Measurements from ENCODE around the gene GAS6. TPM values are rescaled to one million over a fixed set of nuclear protein-coding genes. Genes with fewer than 3 reads are reported as not detected.
"Not testable (repeated sequence)": the region's sequence is repeated elsewhere in the genome, so short reads cannot be mapped to it uniquely, and the experiment has no call there.

Gene GAS6
- total RNA-seq (2014; rRNA removed; shearing (Covaris generic)) (998 and 1,035 TPM in 2 replicates), polyA plus RNA-seq (2016; fragmentation: Nextera tagmentation; extraction: Ambion mirVana) (822 and 865 TPM in 2 replicates)

- peak within 1 kb of the TSS; percentile 61 for H2AFZ ChIP-seq
- peak within 1 kb of the TSS; percentile 83 for H3K9ac ChIP-seq
- H3K9me3 ChIP-seq (ENCODE audit: low read depth): no peaks in the 10 kb centered on the region
- peaks cover 5% of the 10 kb centered on the region; the same call in 1 of the 2 replicates for H4K20me1 ChIP-seq (ENCODE audit: insufficient read depth)
- no peaks in the 10 kb centered on the region for H3K9me2 ChIP-seq (ENCODE audit: insufficient read depth)
- in situ Hi-C loops (cut with MboI): no loop called here
- TF ChIP-seq EZH2phosphoT487 (IDR thresholded peaks at IDR 0.05; ENCODE audit: insufficient read depth, low read depth) (no peak), EZH2 (IDR thresholded peaks at IDR 0.05; ENCODE audit: insufficient read depth, poor library complexity, severe bottlenecking) (no peak)
- peak; percentile 76 for DNase-seq
- peak within 1 kb of the TSS; percentile 90 for H3K4me3 ChIP-seq
- no peaks in the 10 kb centered on the region for H3K27me3 ChIP-seq (replicated peaks; ENCODE audit: insufficient read depth)
- WGBS, 2 experiments (ENCODE audit: low coverage in 1 of 2, low lambda C conversion rate in 2 of 2, missing lambda C conversion rate in 2 of 2): 2 to 3% methylated on average over 37 to 76 of the region's 116 CpGs
- peaks cover 79% of the 10 kb centered on the region for H3K79me2 ChIP-seq (ENCODE audit: insufficient read depth)
- peaks cover 6% of the 10 kb centered on the region for H3K36me3 ChIP-seq (ENCODE audit: low read depth)
- H3K4me1 ChIP-seq (ENCODE audit: insufficient read depth): peaks cover 19% of the 10 kb centered on the region
- peak within 1 kb of the TSS; percentile 99 for H3K4me2 ChIP-seq (ENCODE audit: unreplicated experiment)
- peaks cover 29% of the 10 kb centered on the region for H3F3A ChIP-seq (ENCODE audit: insufficient read depth)
- H3K27ac ChIP-seq: peak within 1 kb of the TSS; percentile 70
Observed at GRCh38 chr13:113863524-113864272, at the start of gene GAS6. TSS of gene GAS6 (minus strand) at chr13:113864076. CDS start at chr13:113863920, 156 bp downstream.

GRCh38 chr13:113913408-113913807 is 49.5 kb upstream of the GAS6 start:
- H3K27me3 ChIP-seq (replicated peaks; ENCODE audit: insufficient read depth); H4K20me1 ChIP-seq (ENCODE audit: insufficient read depth); H3K36me3 ChIP-seq (ENCODE audit: low read depth); H3K9me2 ChIP-seq (ENCODE audit: insufficient read depth); in situ Hi-C loops (cut with MboI); H3K4me2 ChIP-seq (ENCODE audit: unreplicated experiment); H3K9ac ChIP-seq; H2AFZ ChIP-seq; H3K4me3 ChIP-seq; H3K27ac ChIP-seq; H3K9me3 ChIP-seq (ENCODE audit: low read depth); H3K79me2 ChIP-seq (ENCODE audit: insufficient read depth): not testable (repeated sequence)
- 29 to 32% methylated on average over 8 of the region's 8 CpGs for WGBS, 2 experiments (ENCODE audit: low coverage in 1 of 2, low lambda C conversion rate in 2 of 2, missing lambda C conversion rate in 2 of 2)
- Histone ChIP-seq H3K4me1 (ENCODE audit: insufficient read depth) (peaks cover 17% of the 10 kb centered on the region), H3F3A (ENCODE audit: insufficient read depth) (peaks cover 57% of the 10 kb centered on the region)
- DNase-seq: peak; percentile 54

GRCh38 chr13:113912596-113912995 is 48.7 kb upstream of the GAS6 start:
- WGBS, 2 experiments (ENCODE audit: low coverage in 1 of 2, low lambda C conversion rate in 2 of 2, missing lambda C conversion rate in 2 of 2): 66 to 71% methylated on average over 3 of the region's 3 CpGs
- no peak for TF ChIP-seq EZH2 (IDR thresholded peaks at IDR 0.05; ENCODE audit: insufficient read depth, poor library complexity, severe bottlenecking)
- TF ChIP-seq EZH2phosphoT487 (IDR thresholded peaks at IDR 0.05; ENCODE audit: insufficient read depth, low read depth): no peak
- Histone ChIP-seq H3K4me2 (ENCODE audit: unreplicated experiment) (no peak overlapping the region), H3K9me3 (ENCODE audit: low read depth) (no peaks in the 10 kb centered on the region), H3K27ac (no peak overlapping the region), H3F3A (ENCODE audit: insufficient read depth) (peaks cover 65% of the 10 kb centered on the region), H3K36me3 (ENCODE audit: low read depth) (no peaks in the 10 kb centered on the region), H3K27me3 (replicated peaks; ENCODE audit: insufficient read depth) (no peaks in the 10 kb centered on the region), H3K9me2 (ENCODE audit: insufficient read depth) (no peaks in the 10 kb centered on the region), H4K20me1 (ENCODE audit: insufficient read depth) (no peaks in the 10 kb centered on the region), H2AFZ (no peak overlapping the region), H3K4me3 (no peak overlapping the region), H3K79me2 (ENCODE audit: insufficient read depth) (no peaks in the 10 kb centered on the region), H3K9ac (no peak overlapping the region), H3K4me1 (ENCODE audit: insufficient read depth) (peaks cover 26% of the 10 kb centered on the region)
- in situ Hi-C loops (cut with MboI): no loop called here
- no peak for DNase-seq

GRCh38 chr13:113907635-113908617 is 44.0 kb upstream of the GAS6 start:
- Histone ChIP-seq H3K9me2 (ENCODE audit: insufficient read depth) (no peaks in the 10 kb centered on the region), H3K36me3 (ENCODE audit: low read depth) (no peaks in the 10 kb centered on the region), H4K20me1 (ENCODE audit: insufficient read depth) (no peaks in the 10 kb centered on the region), H3F3A (ENCODE audit: insufficient read depth) (peaks cover 51% of the 10 kb centered on the region), H3K4me2 (ENCODE audit: unreplicated experiment) (peak overlapping the region; percentile 75), H3K9ac (peak overlapping the region; percentile 30; the same call in 1 of the 2 replicates), H3K27me3 (replicated peaks; ENCODE audit: insufficient read depth) (no peaks in the 10 kb centered on the region), H3K4me3 (peak overlapping the region; percentile 46), H2AFZ (no peak overlapping the region), H3K27ac (peak overlapping the region; percentile 65), H3K4me1 (ENCODE audit: insufficient read depth) (peaks cover 44% of the 10 kb centered on the region), H3K9me3 (ENCODE audit: low read depth) (no peaks in the 10 kb centered on the region), H3K79me2 (ENCODE audit: insufficient read depth) (no peaks in the 10 kb centered on the region)
- in situ Hi-C loops (cut with MboI): no loop called here
- TF ChIP-seq EZH2phosphoT487 (IDR thresholded peaks at IDR 0.05; ENCODE audit: insufficient read depth, low read depth): 0 out of 2 replicates have a peak, but pooled peaks have one; percentile 45
- no peak for TF ChIP-seq EZH2 (IDR thresholded peaks at IDR 0.05; ENCODE audit: insufficient read depth, poor library complexity, severe bottlenecking)
- 44 to 49% methylated on average over 17 of the region's 17 CpGs for WGBS, 2 experiments (ENCODE audit: low coverage in 1 of 2, low lambda C conversion rate in 2 of 2, missing lambda C conversion rate in 2 of 2)
- DNase-seq: peak; percentile 79

Measured in GM23248 (cell line).